HG03565 (cell line): Measurements from ENCODE around the gene CLIP3.
"Not testable (repeated sequence)": the region's sequence is repeated elsewhere in the genome, so short reads cannot be mapped to it uniquely, and the experiment has no call there.

ENCODE experiments used
- ATAC-seq: cut with Tn5 transposase; IDR thresholded peaks from one replicate; pipeline ENCODE4 v1.9.1; 2021; ENCODE audit warnings: mild to moderate bottlenecking, moderate library complexity; ENCODE audit not compliant: unreplicated experiment

CLIP3 gene

DNA sequence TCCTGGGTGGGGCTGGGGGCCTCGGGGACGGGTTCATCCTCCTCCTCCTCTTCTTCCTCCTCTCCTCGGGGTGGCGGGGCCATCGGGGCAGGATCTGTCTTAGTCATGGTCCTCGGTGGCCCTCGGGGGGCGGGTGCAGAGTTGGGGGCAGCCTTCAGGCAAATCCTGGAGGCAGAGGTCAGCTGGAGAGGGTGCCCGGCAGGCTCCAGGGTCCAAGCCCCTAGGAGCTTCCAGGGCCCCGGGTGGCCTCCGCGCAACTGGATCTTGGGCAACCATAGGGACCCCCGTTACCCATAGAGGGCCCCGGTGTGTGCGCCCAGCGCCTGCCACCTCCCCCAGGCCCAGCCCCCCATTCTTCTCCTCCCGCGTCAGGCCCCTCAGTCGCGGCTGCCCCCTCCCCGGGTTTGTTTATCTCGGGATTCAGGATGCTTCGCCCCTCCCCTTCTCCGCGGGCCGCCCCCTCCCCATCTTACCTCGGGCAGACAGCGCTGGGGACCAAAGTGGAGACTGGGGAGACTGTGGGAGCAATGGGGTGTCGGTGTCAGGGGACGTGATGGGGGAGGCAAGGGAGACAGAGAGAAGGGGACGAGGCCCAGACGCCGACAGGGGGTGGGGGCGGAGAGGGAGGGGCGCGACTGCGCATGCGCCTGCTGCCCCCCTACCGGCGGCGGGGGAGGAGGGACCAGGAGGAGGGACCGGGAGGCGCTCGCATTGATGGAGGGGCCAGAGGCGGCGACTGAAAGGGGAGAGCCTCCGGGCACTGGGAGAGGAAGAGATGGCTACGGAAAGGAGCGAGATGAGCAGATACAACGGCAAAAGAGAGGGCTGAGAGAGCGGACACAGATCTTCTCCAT is at the start of gene CLIP3:
Gene CLIP3 (minus strand): TSS at position 623 of the 854 bp plus-strand sequence. CDS start 516 bp downstream, at position 107.
- ATAC-seq, result no peak

DNA sequence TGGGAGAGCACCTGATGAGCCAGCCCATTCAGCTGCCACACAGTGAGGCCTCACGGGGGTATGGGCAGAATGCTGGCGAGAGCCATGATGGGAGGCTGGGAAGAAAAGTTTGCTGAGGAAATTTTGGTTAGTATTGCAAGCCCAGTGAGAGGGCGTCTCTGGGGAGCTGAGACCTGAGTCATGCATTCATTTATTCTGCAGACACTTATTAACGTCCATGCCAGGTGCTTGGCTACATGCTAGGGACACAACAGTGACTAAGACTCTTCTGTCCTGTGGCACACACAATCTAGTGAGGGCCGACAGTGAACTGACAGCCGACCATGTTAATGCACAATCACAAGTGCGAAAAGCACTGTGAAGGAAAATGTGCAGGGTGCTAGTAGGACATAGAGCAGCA is 49.2 kb upstream of the CLIP3 start:
- no peak for ATAC-seq

GRCh38 chr19:36081385-36081784 is 48.7 kb upstream of the CLIP3 start:
- no peak for ATAC-seq

DNA sequence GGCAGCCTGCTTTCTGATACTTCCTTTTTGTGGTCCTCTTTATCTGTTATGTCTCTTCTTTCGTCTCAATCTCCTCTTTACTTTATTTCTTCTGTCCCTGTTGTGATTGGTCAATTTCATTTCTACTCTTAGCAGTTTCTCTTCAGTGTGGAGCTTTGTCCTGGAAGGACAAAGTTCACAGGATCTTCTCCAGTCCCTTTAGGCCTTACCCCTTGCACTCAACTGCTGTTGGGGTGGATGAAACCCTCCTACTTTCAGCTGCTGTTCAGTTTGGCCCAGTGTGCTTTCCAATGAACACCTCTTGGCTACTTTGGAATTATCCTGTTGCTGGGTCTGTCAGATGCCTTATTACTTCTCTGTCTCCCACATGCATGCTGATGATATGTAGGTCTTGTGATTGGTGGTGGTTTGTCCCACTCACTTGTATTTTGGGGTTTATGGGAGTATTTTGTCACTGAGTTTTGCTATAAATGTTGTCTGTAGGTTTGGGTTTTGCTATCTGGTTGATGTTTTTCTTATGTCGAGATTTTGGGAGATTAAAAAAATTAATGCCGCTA is 46.8 kb upstream of the CLIP3 start:
- no peak for ATAC-seq

- ATAC-seq, result no peak
These were observed 40.6 kb upstream of the CLIP3 start for GRCh38 chr19:36073121-36073876.

- ATAC-seq, result no peak
These were observed 39.4 kb upstream of the CLIP3 start for GRCh38 chr19:36072081-36072480.

GRCh38 chr19:36068810-36069499 is 36.3 kb upstream of the CLIP3 start:
- ATAC-seq, result not testable (repeated sequence)

DNA sequence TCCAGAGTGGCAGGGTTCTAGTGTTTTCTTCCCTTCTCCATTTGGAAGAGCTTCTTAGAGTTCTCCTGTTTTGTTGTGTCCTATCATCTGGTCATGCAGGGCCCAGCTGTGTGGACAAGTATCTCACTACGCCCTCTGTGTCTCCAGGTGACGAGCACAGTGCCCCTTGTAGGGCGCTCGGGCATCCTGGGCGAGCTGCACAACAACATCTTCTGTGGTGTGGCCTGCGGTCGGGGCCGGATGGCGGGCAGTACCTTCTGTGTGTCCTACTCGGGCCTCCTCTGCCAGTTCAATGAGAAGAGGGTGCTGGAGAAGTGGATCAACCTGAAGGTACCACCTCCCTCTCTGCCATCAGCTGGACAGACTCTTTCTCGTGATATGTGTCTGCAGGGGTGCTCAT is 35.0 kb upstream of the CLIP3 start:
- no peak for ATAC-seq

- ATAC-seq, result no peak
These were observed 32.2 kb upstream of the CLIP3 start for GRCh38 chr19:36064826-36065225.

DNA sequence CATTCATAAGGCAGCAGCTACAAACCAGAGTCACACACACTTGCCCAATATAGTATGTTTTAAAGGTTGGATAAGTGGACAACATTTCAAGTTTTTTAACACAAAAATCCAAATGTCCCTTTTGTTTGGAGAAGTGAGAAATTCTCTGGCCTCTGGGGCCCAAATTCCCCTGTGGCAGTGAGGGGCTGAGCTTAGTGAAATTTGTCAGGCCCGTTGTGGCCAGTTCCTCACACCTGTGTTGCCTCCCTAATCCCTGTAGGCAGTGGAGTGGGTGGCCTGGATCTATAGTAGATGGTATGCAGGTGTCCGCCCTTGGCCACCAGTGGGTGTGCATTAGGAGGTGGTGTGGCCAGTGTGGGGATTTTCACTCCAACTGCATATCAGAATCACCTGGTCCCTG is 28.7 kb upstream of the CLIP3 start:
- no peak for ATAC-seq

GRCh38 chr19:36060430-36060829 is 27.8 kb upstream of the CLIP3 start:
- no peak for ATAC-seq

- ATAC-seq, result no peak
These were observed 26.7 kb upstream of the CLIP3 start for GRCh38 chr19:36059180-36059910.

DNA sequence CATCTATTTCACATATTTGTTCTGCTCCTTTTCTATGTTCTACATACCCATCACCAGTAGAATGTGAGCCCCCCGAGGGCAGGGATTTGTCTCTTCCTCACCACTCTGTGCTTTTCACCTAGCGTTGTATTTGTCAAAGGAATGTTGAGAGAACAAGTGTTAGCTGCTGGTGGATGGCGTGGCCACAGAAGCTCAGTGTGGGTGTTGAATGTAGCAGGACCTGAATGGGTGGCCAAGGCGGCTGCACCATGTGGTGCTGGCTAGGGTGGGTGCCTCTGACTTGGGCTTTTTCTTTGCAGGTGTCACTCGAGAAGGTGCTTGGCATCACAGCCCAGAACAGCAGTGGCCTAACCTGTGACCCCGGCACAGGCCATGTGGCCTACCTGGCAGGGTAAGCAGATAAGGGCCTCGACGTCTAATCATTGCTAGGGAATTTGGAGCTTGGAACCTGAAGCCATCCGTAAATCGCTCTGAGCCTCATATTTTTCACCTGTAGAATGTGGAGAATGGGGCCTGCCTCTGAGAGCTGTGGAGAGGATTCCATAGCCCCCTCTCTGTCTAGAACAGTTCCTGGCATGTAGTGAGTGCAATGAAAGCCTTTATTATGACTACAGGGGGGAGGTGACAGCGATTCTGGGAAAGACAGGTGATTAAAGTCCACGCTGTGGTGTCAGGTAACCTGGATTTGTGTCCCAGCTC is 26.0 kb upstream of the CLIP3 start:
- ATAC-seq, result no peak

DNA sequence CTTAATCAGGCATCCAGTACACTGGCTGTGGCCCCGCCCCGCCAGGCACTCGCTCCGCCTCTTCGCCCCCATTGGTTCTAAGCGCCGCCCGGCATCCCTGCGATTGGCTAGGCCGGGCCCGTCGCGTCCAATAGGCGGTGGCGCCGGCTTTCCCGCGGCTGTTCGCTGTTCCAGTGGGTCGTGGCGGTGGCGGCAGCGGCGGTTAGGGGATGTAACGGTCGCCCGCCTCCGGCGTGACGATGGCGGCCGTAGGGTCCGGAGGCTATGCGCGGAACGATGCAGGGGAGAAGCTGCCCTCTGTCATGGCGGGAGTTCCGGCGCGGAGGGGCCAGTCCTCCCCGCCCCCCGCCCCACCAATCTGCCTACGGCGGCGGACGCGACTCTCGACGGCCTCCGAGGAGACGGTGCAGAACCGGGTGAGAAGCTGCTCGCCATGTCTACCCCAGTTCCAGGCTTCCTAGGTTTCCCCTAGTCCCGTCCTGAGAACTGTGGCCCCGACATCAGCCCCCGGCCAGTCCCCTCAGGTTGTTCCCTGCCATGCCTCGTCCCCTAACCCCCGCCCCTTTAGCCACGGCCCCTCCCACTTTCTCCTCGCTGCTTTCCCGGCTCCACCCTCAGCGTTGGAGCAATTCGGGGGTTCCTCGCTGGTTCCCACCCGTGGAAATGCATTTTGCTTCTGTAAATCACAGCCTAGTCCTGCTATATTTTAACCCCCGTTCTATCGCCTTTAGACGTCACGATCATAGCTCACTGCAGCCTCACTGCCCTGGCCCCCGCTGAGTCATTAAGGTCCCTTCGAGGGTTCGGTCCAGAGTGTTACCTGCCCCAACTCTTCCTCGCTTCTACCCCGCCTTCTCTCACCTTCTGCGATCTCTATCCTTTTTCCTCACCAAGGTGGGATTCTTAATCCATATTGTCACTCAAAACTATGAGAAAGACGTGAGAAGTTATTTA is 22.3 kb upstream of the CLIP3 start, which contains the start of gene WDR62:
Gene WDR62 (plus strand): TSS at position 165 of the 954 bp plus-strand sequence. CDS start 75 bp downstream, at position 240.
- peak; percentile 58 for ATAC-seq

- peak; percentile 67 for ATAC-seq
These were observed 21.6 kb upstream of the CLIP3 start, which contains the start of gene THAP8 for GRCh38 chr19:36054119-36054732. Gene THAP8, minus strand, starts transcription at chr19:36054285. Its CDS starts 68 bp downstream, at chr19:36054217.

- ATAC-seq, result no peak
These were observed 19.0 kb upstream of the CLIP3 start for GRCh38 chr19:36051637-36052036.

- ATAC-seq, result no peak
These were observed 18.6 kb upstream of the CLIP3 start for GRCh38 chr19:36051236-36051635.

DNA sequence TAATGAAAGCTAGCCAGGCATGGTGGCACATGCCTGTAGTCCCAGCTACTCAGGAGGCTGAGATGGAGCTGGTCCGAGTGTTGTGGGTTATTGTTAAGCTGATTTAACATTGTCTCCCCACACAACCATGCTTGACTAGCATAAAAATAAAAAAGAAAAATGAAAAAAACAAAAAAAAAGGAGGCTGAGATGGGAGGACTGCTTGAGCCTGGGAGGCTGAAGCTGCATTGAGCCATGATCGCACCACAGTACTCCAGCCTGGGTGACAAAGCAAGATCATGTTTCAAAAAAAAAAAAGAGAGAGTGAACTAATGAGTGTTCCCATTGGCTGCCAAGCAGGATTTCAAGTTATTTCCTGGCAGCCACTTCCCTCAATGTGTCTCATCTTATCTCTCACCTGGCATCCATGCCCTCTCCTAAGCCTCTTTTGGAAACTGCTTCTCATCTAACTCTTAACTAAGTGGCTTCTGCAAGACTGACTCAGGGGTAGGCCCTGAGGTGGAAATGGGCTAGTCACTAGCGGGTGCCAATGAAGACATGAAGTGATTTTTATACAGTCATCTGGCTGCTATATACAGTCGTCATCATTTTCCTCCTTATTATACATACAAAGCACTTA is 16.5 kb upstream of the CLIP3 start:
- ATAC-seq, result no peak
